ENCODE data around the gene JAZF1.

Gene JAZF1

GRCh38 chr7:27839099-27839498, 341.5 kb downstream of the JAZF1 start:
- no peak for DNase-seq (ENCODE audit: low spot score)

GRCh38 chr7:27836536-27836935, 344.1 kb downstream of the JAZF1 start:
- DNase-seq (ENCODE audit: low spot score): no peak

- no peak for DNase-seq (ENCODE audit: low spot score)
Measured at GRCh38 chr7:27835376-27835775, 345.2 kb downstream of the JAZF1 start.

GRCh38 chr7:27834179-27834921, 346.2 kb downstream of the JAZF1 start:
- no peak for DNase-seq (ENCODE audit: low spot score)

- no peak for DNase-seq (ENCODE audit: low spot score)
Measured at GRCh38 chr7:27826357-27826756, 354.2 kb downstream of the JAZF1 start.

- DNase-seq (ENCODE audit: low spot score): no peak
Measured at GRCh38 chr7:27825891-27826290, 354.7 kb downstream of the JAZF1 start.

GRCh38 chr7:27822245-27822644, 358.4 kb downstream of the JAZF1 start:
- DNase-seq (ENCODE audit: low spot score): no peak

GRCh38 chr7:27812706-27813105, 367.9 kb downstream of the JAZF1 start:
- no peak for DNase-seq (ENCODE audit: low spot score)

GRCh38 chr7:27810186-27810585, 370.4 kb downstream of the JAZF1 start:
- DNase-seq (ENCODE audit: low spot score): no peak

- DNase-seq (ENCODE audit: low spot score): peak; percentile 63
Measured at GRCh38 chr7:27808626-27809025, 372.0 kb downstream of the JAZF1 start.

GRCh38 chr7:27804139-27804538, 376.5 kb downstream of the JAZF1 start:
- no peak for DNase-seq (ENCODE audit: low spot score)

GRCh38 chr7:27802999-27803398, 377.6 kb downstream of the JAZF1 start:
- no peak for DNase-seq (ENCODE audit: low spot score)

- DNase-seq (ENCODE audit: low spot score): no peak
Measured at GRCh38 chr7:27799212-27799611, 381.4 kb downstream of the JAZF1 start.

GRCh38 chr7:27795977-27796376, 384.6 kb downstream of the JAZF1 start:
- DNase-seq (ENCODE audit: low spot score): no peak

GRCh38 chr7:27793780-27794179, 386.8 kb downstream of the JAZF1 start:
- DNase-seq (ENCODE audit: low spot score): no peak

- DNase-seq (ENCODE audit: low spot score): no peak
Measured at GRCh38 chr7:27788437-27788836, 392.2 kb downstream of the JAZF1 start.

- DNase-seq (ENCODE audit: low spot score): peak; percentile 38
Measured at GRCh38 chr7:27784399-27785053, 396.1 kb downstream of the JAZF1 start.

- DNase-seq (ENCODE audit: low spot score): no peak
Measured at GRCh38 chr7:27782849-27783248, 397.7 kb downstream of the JAZF1 start.

- DNase-seq (ENCODE audit: low spot score): no peak
Measured at GRCh38 chr7:27781188-27781587, 399.4 kb downstream of the JAZF1 start.
